Measurements from ENCODE around the gene TNPO1. TPM values are rescaled to one million over a fixed set of nuclear protein-coding genes. Genes with fewer than 3 reads are reported as not detected.

Gene TNPO1
- total RNA-seq, 1 experiment from 2014 or later: 201 TPM

DNA sequence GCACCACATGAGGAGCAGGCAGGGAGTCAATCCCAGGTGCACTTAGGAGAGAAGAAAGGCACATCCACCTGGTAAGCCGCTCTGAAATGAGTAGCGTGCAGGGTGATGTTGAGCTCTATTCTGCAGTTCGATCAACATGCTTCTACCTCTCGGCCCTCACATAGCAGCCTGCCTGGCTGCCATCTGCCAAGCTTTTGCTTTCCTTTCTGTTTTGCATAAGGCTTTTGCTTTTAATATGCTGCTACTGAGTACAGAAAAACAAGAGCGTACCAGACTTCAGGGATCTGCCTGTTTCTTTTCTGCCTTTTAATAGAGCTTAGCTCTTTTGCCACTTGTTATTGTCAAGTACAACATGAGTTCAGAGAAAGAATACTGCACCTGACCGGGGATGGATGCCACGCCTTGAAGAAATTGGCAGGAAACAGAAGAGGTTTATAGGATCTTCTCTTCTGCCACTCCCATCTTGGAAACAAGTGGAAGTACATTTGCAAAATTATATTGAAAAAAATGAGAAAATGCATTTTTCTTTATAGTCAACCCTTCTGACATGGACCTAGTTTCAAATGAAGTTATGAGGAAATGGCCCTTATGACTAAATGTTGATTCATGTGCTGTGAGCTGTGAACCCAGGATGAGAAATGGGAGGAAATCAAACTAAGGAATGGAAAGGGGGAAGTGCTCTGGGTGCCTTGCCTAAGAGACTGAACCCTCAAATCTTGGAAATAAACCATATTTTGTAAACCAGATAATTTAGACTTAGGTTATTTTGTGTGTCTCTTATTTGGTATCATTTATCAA lies 135.4 kb downstream of the TNPO1 start:
- H3K4me1 ChIP-seq (ENCODE audit: insufficient read depth, low read length, poor library complexity, severe bottlenecking): peaks cover 5% of the 10 kb centered on the region
- no peak overlapping the region for H3K4me3 ChIP-seq (ENCODE audit: low read depth, low read length, poor library complexity, severe bottlenecking)
- TF ChIP-seq, protein P1, sequence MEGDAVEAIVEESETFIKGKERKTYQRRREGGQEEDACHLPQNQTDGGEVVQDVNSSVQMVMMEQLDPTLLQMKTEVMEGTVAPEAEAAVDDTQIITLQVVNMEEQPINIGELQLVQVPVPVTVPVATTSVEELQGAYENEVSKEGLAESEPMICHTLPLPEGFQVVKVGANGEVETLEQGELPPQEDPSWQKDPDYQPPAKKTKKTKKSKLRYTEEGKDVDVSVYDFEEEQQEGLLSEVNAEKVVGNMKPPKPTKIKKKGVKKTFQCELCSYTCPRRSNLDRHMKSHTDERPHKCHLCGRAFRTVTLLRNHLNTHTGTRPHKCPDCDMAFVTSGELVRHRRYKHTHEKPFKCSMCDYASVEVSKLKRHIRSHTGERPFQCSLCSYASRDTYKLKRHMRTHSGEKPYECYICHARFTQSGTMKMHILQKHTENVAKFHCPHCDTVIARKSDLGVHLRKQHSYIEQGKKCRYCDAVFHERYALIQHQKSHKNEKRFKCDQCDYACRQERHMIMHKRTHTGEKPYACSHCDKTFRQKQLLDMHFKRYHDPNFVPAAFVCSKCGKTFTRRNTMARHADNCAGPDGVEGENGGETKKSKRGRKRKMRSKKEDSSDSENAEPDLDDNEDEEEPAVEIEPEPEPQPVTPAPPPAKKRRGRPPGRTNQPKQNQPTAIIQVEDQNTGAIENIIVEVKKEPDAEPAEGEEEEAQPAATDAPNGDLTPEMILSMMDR (conservative IDR thresholded peaks at IDR 0.05; ENCODE audit: low read depth, low read length): no peak
- no peak for TF ChIP-seq EZH2 (IDR thresholded peaks at IDR 0.05; ENCODE audit: borderline replicate concordance, low read depth, low read length, poor library complexity, severe bottlenecking)
- no peak for DNase-seq (ENCODE audit: low spot score)
- POLR2A ChIA-PET (ENCODE audit: low non-redundant PET): no interaction called here
- no TSS peak for BruUV-seq (replicated peaks)
- H3K9me3 ChIP-seq (ENCODE audit: low read depth, low read length, poor library complexity, severe bottlenecking): no peaks in the 10 kb centered on the region
- H3K36me3 ChIP-seq (ENCODE audit: insufficient read depth, low read length, poor library complexity, severe bottlenecking): no peaks in the 10 kb centered on the region
- H3K27ac ChIP-seq (ENCODE audit: low read depth, low read length, poor library complexity, severe bottlenecking): no peak overlapping the region
- CTCF ChIA-PET: no interaction called here
- peaks cover 9% of the 10 kb centered on the region for H3K27me3 ChIP-seq (replicated peaks; ENCODE audit: insufficient read depth, low read depth, low read length, poor library complexity)
- intact Hi-C loops (cut with micrococcal nuclease; ENCODE audit: unreplicated experiment): loop anchor here (10.0 kb wide), 1 partner anchor 263 kb away; no protein-coding TSS in a partner anchor

DNA sequence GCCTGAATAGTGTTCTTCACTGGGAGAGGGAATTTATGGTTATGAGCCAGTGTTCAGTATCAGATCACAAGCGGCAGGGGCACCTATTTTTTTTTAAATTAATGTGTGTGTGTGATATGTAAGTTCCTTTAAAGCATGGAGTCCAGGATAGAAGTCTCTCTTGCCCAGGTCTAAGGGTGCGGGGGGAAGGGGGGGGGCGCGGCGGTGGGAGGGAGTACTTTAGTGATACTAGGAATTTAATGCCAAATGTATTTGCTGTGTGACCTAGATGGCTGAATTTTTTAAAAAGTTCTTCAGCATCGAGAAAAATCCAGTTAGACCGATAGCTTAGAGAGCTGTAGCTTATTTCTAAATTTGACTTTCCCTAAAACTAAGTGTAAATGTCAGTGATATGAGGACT lies 137.9 kb downstream of the TNPO1 start:
- ChIA-PET CTCF (no interaction called here), POLR2A (ENCODE audit: low non-redundant PET) (no interaction called here)
- Histone ChIP-seq H3K4me1 (ENCODE audit: insufficient read depth, low read length, poor library complexity, severe bottlenecking) (peaks cover 5% of the 10 kb centered on the region), H3K27ac (ENCODE audit: low read depth, low read length, poor library complexity, severe bottlenecking) (no peak overlapping the region), H3K27me3 (replicated peaks; ENCODE audit: insufficient read depth, low read depth, low read length, poor library complexity) (peaks cover 34% of the 10 kb centered on the region), H3K36me3 (ENCODE audit: insufficient read depth, low read length, poor library complexity, severe bottlenecking) (no peaks in the 10 kb centered on the region), H3K9me3 (ENCODE audit: low read depth, low read length, poor library complexity, severe bottlenecking) (no peaks in the 10 kb centered on the region), H3K4me3 (ENCODE audit: low read depth, low read length, poor library complexity, severe bottlenecking) (no peak overlapping the region)
- no peak for DNase-seq (ENCODE audit: low spot score)
- no TSS peak for BruUV-seq (replicated peaks)
- TF ChIP-seq, protein P1 (conservative IDR thresholded peaks at IDR 0.05; ENCODE audit: low read depth, low read length): no peak
- TF ChIP-seq EZH2 (IDR thresholded peaks at IDR 0.05; ENCODE audit: borderline replicate concordance, low read depth, low read length, poor library complexity, severe bottlenecking): no peak
- intact Hi-C loops (cut with micrococcal nuclease; ENCODE audit: unreplicated experiment): loop anchor here (10.0 kb wide), 1 partner anchor 260 kb away; no protein-coding TSS in a partner anchor

DNA sequence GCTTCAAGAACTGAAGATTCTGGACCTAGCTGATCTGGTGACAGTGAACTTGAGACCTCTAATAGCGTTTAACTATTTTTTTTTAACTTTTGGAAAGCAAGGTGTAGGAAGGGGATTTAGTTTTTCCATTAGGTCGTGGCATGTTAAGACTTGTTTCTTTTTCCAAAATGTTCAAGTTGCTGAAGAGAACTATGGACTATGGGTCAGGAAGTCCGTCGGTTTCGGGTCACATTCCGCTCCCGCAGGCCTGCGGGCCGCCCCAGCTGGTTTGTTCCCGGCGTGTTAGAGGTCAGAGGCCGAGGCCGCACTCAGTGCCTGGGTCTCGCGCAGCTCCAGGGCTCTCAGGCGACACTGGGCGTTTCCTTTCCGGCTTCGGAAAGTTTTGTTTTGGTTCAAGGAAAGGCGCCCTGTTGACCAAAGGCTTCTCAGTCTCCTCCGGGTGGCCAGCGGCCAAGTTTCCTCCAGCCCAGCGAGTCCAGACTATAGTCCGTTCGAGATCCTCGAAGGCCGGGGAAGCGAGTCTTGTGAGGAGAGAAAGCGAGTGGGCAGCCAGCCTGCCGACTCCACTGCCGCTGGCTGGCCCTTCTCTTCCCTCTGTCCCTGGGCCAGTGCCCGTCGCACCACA lies 138.8 kb downstream of the TNPO1 start:
- Histone ChIP-seq H3K27ac (ENCODE audit: low read depth, low read length, poor library complexity, severe bottlenecking) (no peak overlapping the region), H3K27me3 (replicated peaks; ENCODE audit: insufficient read depth, low read depth, low read length, poor library complexity) (peaks cover 37% of the 10 kb centered on the region), H3K4me3 (ENCODE audit: low read depth, low read length, poor library complexity, severe bottlenecking) (peak overlapping the region; percentile 72), H3K36me3 (ENCODE audit: insufficient read depth, low read length, poor library complexity, severe bottlenecking) (no peaks in the 10 kb centered on the region), H3K4me1 (ENCODE audit: insufficient read depth, low read length, poor library complexity, severe bottlenecking) (peaks cover 5% of the 10 kb centered on the region), H3K9me3 (ENCODE audit: low read depth, low read length, poor library complexity, severe bottlenecking) (no peaks in the 10 kb centered on the region)
- no TSS peak for BruUV-seq (replicated peaks)
- TF ChIP-seq, protein P1 (conservative IDR thresholded peaks at IDR 0.05; ENCODE audit: low read depth, low read length): no peak
- no peak for TF ChIP-seq EZH2 (IDR thresholded peaks at IDR 0.05; ENCODE audit: borderline replicate concordance, low read depth, low read length, poor library complexity, severe bottlenecking)
- CTCF ChIA-PET: no interaction called here
- no peak for DNase-seq (ENCODE audit: low spot score)
- POLR2A ChIA-PET (ENCODE audit: low non-redundant PET): no interaction called here
- intact Hi-C loops (cut with micrococcal nuclease; ENCODE audit: unreplicated experiment): loop anchor here (10.0 kb wide), 1 partner anchor 260 kb away; no protein-coding TSS in a partner anchor
